ENCODE results near the gene KCTD13. TPM values are rescaled to one million over a fixed set of nuclear protein-coding genes. Genes with fewer than 3 reads are reported as not detected.

Gene KCTD13
- total RNA-seq (ENCODE audit: low replicate concordance), result 4.9 and 5.7 TPM in 2 replicates

DNA sequence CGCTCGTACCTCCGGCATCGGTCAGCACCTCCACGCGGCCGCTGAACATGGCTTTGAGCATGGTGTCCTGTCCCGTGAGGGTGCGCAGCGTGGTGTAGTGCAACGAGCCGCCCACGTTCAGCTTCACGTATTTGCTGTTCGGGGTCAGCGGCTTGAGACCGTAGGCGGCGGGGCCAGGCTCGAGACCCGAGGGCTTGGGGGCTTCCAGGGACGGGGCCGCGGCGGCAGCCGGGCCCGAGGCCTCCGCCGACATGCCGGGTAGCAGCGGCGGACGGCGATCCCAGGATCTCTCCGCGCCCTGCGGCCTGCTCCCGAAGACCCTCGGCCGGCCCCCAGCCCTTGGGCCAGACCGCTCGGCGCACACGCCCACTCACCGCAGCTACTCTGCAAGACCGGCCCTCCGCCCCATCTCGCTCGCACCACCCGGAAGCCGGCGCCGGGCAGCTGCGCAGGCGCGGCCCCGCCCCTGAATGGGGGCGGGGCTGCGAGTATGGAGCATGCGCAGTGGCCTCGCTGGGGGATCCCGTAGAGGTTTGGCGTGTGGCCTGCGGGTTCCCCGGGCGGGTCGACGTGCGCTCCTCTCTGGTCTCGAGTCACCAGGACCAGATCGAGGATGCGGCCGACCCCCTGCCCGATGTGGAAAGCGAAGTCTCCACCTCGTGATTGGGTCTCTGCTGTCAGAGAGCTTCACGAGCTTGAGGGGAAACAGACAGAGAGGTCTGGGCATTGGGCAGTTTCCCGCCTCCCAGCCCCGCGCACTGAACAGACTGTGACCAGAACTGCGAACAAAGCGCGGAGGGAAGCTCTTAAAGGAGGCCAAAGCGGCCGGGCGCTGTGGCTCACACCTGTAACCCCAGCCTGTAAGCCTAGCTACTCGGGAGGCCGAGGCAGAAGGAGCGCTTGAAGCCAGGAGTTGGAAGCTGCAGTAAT, at the start of gene KCTD13:
TSS of gene KCTD13 (minus strand) at position 446 of the 930 bp plus-strand sequence. CDS start at position 253, 193 bp downstream.

GRCh38 chr16:29973384-29974246, 47.6 kb upstream of the KCTD13 start, which contains the start of gene TAOK2:
Gene TAOK2 (plus strand): TSS chr16:29973868. CDS start chr16:29977773, 3,905 bp downstream.

GRCh38 chr16:29961479-29962343, 35.7 kb upstream of the KCTD13 start, which contains the start of gene TMEM219:
Gene TMEM219 (plus strand): TSS chr16:29962079. CDS start chr16:29963144, 1,065 bp downstream.

GRCh38 chr16:29900102-29900887, 25.7 kb downstream of the KCTD13 start, which contains the start of gene ASPHD1:
Gene ASPHD1 (plus strand): TSS chr16:29900488. CDS start chr16:29900972, 484 bp downstream.

DNA sequence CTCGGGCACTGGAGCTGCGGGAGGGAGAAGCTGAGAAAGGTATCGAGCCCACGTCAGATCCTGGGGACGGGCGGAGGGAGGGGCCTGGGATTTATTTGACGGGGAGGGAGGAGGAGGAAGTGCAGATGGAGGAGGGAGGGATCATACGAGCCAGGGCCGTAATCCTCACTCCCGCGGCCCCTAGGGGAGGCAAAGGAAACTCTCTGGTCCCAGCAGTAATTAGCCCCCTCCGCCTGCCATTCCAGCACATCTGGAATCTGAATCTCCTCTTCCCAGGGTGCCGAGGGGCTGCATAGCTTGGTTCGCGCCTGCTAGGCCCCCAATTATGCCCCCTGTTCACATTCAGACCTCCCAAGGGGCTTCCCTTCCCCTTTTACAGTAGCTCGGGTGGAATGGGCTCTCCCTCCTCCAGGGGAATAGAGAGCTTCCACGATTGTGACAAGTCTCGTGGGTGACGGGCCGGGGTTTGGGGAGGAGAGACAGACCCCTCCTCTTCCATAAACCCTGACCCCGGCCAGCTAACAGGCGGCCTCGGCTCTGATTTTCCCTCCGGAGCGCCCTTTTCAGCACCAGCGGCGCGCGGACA, 26.4 kb downstream of the KCTD13 start, which contains the start of gene SEZ6L2:
TSS of gene SEZ6L2 (minus strand) at position 35 of the 586 bp plus-strand sequence. CDS start 531 bp downstream, outside the sequence.

DNA sequence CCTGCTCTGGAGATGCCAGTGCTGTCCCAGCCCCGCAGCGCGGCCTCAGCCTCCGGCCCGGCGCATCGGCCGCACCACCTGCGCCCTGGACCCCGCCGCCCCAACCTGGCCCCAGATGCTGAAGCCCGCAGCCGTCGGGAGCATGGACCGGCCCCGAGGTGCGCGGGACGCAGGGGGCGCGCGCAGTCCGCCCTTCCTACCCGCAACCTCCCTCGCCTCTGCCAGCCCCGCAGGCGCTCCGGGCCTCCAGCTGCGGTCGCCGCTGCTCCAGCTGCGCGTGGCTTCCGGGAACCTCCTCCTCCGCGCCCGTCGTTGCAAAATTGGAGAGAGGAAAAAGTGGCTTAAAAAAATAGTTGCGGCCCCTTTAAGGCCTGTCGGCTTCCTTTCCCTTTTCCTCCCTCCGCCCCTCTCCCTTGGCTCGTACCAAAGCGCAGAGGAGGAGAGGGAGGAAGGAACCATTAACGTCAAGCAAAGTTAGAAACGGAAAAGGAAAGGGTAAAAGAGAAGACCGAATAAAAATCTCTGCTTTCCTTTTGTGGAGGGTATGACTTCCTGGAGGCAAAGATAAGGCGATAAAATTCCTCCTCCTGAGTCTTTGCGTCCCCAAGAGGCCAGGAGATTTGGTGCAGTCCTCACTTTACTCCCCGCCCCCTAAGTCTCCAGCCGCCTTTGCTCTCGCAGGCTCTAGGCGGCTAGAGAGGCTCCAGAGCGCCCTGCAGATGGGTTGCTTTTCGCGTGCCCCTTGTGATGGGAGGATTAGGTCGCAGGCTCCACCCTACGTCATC, 63.0 kb downstream of the KCTD13 start, which contains the start of gene CDIPT:
TSS of gene CDIPT (minus strand) at position 343 of the 785 bp plus-strand sequence. CDS start 369 bp downstream, outside the sequence.

Other genes with a start within 250 kb of the KCTD13 start
- 5.3 and 14.7 TPM in 2 replicates for gene QPRT, start 247.0 kb downstream of the KCTD13 start, total RNA-seq (ENCODE audit: low replicate concordance)
- not detected in 2 replicates for gene C16orf54, start 180.2 kb downstream of the KCTD13 start, total RNA-seq (ENCODE audit: low replicate concordance)
- gene ZG16, start 148.0 kb downstream of the KCTD13 start, total RNA-seq (ENCODE audit: low replicate concordance), result not detected in 2 replicates
- gene KIF22, start 135.5 kb downstream of the KCTD13 start, total RNA-seq (ENCODE audit: low replicate concordance), result 8.4 and 20.4 TPM in 2 replicates
- gene MAZ, start 119.7 kb downstream of the KCTD13 start, total RNA-seq (ENCODE audit: low replicate concordance), result 166 and 189 TPM in 2 replicates
- 0.38 and 1.6 TPM in 2 replicates for gene PRRT2, start 114.0 kb downstream of the KCTD13 start, total RNA-seq (ENCODE audit: low replicate concordance)
- 4.4 and 16.9 TPM in 2 replicates for gene PAGR1, start 110.1 kb downstream of the KCTD13 start, total RNA-seq (ENCODE audit: low replicate concordance)
- 281 and 542 TPM in 2 replicates for gene MVP, start 105.8 kb downstream of the KCTD13 start, total RNA-seq (ENCODE audit: low replicate concordance)
- 65.0 and 80.7 TPM in 2 replicates for gene CDIPT, start 63.0 kb downstream of the KCTD13 start, total RNA-seq (ENCODE audit: low replicate concordance)
- gene SEZ6L2, start 26.7 kb downstream of the KCTD13 start, total RNA-seq (ENCODE audit: low replicate concordance), result 2.3 and 6.6 TPM in 2 replicates
- 3.4 and 13.5 TPM in 2 replicates for gene ASPHD1, start 25.7 kb downstream of the KCTD13 start, total RNA-seq (ENCODE audit: low replicate concordance)
- gene TMEM219, start 35.9 kb upstream of the KCTD13 start, total RNA-seq (ENCODE audit: low replicate concordance), result 47.5 and 77.3 TPM in 2 replicates
- 36.0 and 45.1 TPM in 2 replicates for gene TAOK2, start 47.6 kb upstream of the KCTD13 start, total RNA-seq (ENCODE audit: low replicate concordance)
- 5.9 and 6.8 TPM in 2 replicates for gene HIRIP3, start 69.4 kb upstream of the KCTD13 start, total RNA-seq (ENCODE audit: low replicate concordance)
- 11.5 and 13.8 TPM in 2 replicates for gene INO80E, start 70.0 kb upstream of the KCTD13 start, total RNA-seq (ENCODE audit: low replicate concordance)
- gene DOC2A, start 84.8 kb upstream of the KCTD13 start, total RNA-seq (ENCODE audit: low replicate concordance), result 0.08 and 0.23 TPM in 2 replicates
- not detected in 2 replicates for gene C16orf92, start 97.0 kb upstream of the KCTD13 start, total RNA-seq (ENCODE audit: low replicate concordance)
- gene TLCD3B, start 105.0 kb upstream of the KCTD13 start, total RNA-seq (ENCODE audit: low replicate concordance), result not detected in 2 replicates
- 454 and 683 TPM in 2 replicates for gene ALDOA, start 139.5 kb upstream of the KCTD13 start, total RNA-seq (ENCODE audit: low replicate concordance)
- 243 and 256 TPM in 2 replicates for gene PPP4C, start 149.8 kb upstream of the KCTD13 start, total RNA-seq (ENCODE audit: low replicate concordance)
- gene TBX6, start 165.7 kb upstream of the KCTD13 start, total RNA-seq (ENCODE audit: low replicate concordance), result under 0.01 and 0.12 TPM in 2 replicates
- gene YPEL3, start 170.0 kb upstream of the KCTD13 start, total RNA-seq (ENCODE audit: low replicate concordance), result 8.1 and 11.5 TPM in 2 replicates
- 0.60 and 4.4 TPM in 2 replicates for gene GDPD3, start 187.3 kb upstream of the KCTD13 start, total RNA-seq (ENCODE audit: low replicate concordance)
- 27.1 and 40.4 TPM in 2 replicates for gene MAPK3, start 197.0 kb upstream of the KCTD13 start, total RNA-seq (ENCODE audit: low replicate concordance)